ENCODE results near the gene KRTAP3-1. TPM values are rescaled to one million over a fixed set of nuclear protein-coding genes. Genes with fewer than 3 reads are reported as not detected.

KRTAP3-1 gene
- total RNA-seq, 6 experiments from 2014 or later = 2.5 to 10.2 (median 3.3) TPM

- Mint-ChIP-seq H3K27me3 (ENCODE audit: insufficient read depth) (no peaks in the 10 kb centered on the region), H3K36me3 (ENCODE audit: low read depth) (no peaks in the 10 kb centered on the region), H3K27ac (peak overlapping the region; percentile 68), H3K4me3 (peak overlapping the region; percentile 22), H3K9me3 (no peaks in the 10 kb centered on the region), H3K4me1 (ENCODE audit: low read depth) (peaks cover 41% of the 10 kb centered on the region)
- TF ChIP-seq CTCF (IDR thresholded peaks at IDR 0.05) = no peak
- no peak for DNase-seq
These were observed 3.6 kb upstream of the KRTAP3-1 start for GRCh38 chr17:41012326-41013120.

- no peaks in the 10 kb centered on the region for H3K27me3 Mint-ChIP-seq (ENCODE audit: insufficient read depth)
- TF ChIP-seq CTCF (IDR thresholded peaks at IDR 0.05) = no peak
- H3K36me3 Mint-ChIP-seq (ENCODE audit: low read depth) = no peaks in the 10 kb centered on the region
- no peak for DNase-seq
- no peak overlapping the region for H3K27ac Mint-ChIP-seq
- H3K4me3 Mint-ChIP-seq = no peak overlapping the region
- peaks cover 32% of the 10 kb centered on the region for H3K4me1 Mint-ChIP-seq (ENCODE audit: low read depth)
- H3K9me3 Mint-ChIP-seq = no peaks in the 10 kb centered on the region
These were observed 1.5 kb upstream of the KRTAP3-1 start for GRCh38 chr17:41010441-41010840.

GRCh38 chr17:41009936-41010335, 1.0 kb upstream of the KRTAP3-1 start:
- no peak overlapping the region for H3K4me3 Mint-ChIP-seq
- no peaks in the 10 kb centered on the region for H3K27me3 Mint-ChIP-seq (ENCODE audit: insufficient read depth)
- no peak overlapping the region for H3K27ac Mint-ChIP-seq
- TF ChIP-seq CTCF (IDR thresholded peaks at IDR 0.05) = no peak
- H3K4me1 Mint-ChIP-seq (ENCODE audit: low read depth) = peaks cover 32% of the 10 kb centered on the region
- no peak for DNase-seq
- H3K9me3 Mint-ChIP-seq = no peaks in the 10 kb centered on the region
- no peaks in the 10 kb centered on the region for H3K36me3 Mint-ChIP-seq (ENCODE audit: low read depth)

- no peak for DNase-seq
- Mint-ChIP-seq H3K4me1 (ENCODE audit: low read depth) (peaks cover 32% of the 10 kb centered on the region), H3K9me3 (no peaks in the 10 kb centered on the region), H3K4me3 (no peak overlapping the region), H3K27me3 (ENCODE audit: insufficient read depth) (no peaks in the 10 kb centered on the region), H3K36me3 (ENCODE audit: low read depth) (no peaks in the 10 kb centered on the region), H3K27ac (no peak overlapping the region)
- TF ChIP-seq CTCF (IDR thresholded peaks at IDR 0.05) = no peak
These were observed 403 bp upstream of the KRTAP3-1 start for GRCh38 chr17:41009301-41009760.

GRCh38 chr17:41004397-41004796, 4.5 kb downstream of the KRTAP3-1 start:
- Mint-ChIP-seq H3K4me1 (ENCODE audit: low read depth) (peaks cover 30% of the 10 kb centered on the region), H3K27me3 (ENCODE audit: insufficient read depth) (no peaks in the 10 kb centered on the region), H3K4me3 (no peak overlapping the region), H3K36me3 (ENCODE audit: low read depth) (no peaks in the 10 kb centered on the region), H3K9me3 (no peaks in the 10 kb centered on the region), H3K27ac (no peak overlapping the region)
- DNase-seq = no peak
- TF ChIP-seq CTCF (IDR thresholded peaks at IDR 0.05) = no peak
